ENCODE data around the gene SPON1.
"Not testable (repeated sequence)": the region's sequence is repeated elsewhere in the genome, so short reads cannot be mapped to it uniquely, and the experiment has no call there.

DNA sequence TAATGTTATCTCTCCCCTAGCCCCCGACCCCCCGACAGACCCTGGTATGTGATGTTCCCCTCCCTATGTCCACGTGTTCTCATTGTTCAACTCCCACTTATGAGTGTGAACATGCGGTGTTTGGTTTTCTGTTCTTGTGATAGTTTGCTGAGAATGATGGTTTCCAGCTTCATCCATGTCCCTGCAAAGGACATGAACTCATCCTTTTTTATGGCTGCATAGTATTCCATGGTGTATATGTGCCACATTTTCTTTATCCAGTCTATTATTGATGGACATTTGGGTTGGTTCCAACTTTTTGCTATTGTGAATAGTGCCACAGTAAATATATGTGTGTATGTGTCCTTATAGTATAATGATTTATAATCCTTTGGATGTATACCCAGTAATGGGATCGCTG is 24.2 kb downstream of the SPON1 start:
- TF ChIP-seq EZH2 (IDR thresholded peaks at IDR 0.05; ENCODE audit: borderline replicate concordance, low read depth, low read length, severe bottlenecking), result not testable (repeated sequence)
- TF ChIP-seq, protein P1, sequence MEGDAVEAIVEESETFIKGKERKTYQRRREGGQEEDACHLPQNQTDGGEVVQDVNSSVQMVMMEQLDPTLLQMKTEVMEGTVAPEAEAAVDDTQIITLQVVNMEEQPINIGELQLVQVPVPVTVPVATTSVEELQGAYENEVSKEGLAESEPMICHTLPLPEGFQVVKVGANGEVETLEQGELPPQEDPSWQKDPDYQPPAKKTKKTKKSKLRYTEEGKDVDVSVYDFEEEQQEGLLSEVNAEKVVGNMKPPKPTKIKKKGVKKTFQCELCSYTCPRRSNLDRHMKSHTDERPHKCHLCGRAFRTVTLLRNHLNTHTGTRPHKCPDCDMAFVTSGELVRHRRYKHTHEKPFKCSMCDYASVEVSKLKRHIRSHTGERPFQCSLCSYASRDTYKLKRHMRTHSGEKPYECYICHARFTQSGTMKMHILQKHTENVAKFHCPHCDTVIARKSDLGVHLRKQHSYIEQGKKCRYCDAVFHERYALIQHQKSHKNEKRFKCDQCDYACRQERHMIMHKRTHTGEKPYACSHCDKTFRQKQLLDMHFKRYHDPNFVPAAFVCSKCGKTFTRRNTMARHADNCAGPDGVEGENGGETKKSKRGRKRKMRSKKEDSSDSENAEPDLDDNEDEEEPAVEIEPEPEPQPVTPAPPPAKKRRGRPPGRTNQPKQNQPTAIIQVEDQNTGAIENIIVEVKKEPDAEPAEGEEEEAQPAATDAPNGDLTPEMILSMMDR (IDR thresholded peaks at IDR 0.05; ENCODE audit: borderline replicate concordance, extremely low read depth, low read length, poor library complexity, severe bottlenecking), result not testable (repeated sequence)
